ENCODE measurements around the gene TAS2R43.
"Not testable (repeated sequence)": the region's sequence is repeated elsewhere in the genome, so short reads cannot be mapped to it uniquely, and the experiment has no call there.

Gene TAS2R43, protein sequence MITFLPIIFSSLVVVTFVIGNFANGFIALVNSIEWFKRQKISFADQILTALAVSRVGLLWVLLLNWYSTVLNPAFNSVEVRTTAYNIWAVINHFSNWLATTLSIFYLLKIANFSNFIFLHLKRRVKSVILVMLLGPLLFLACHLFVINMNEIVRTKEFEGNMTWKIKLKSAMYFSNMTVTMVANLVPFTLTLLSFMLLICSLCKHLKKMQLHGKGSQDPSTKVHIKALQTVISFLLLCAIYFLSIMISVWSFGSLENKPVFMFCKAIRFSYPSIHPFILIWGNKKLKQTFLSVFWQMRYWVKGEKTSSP

DNA sequence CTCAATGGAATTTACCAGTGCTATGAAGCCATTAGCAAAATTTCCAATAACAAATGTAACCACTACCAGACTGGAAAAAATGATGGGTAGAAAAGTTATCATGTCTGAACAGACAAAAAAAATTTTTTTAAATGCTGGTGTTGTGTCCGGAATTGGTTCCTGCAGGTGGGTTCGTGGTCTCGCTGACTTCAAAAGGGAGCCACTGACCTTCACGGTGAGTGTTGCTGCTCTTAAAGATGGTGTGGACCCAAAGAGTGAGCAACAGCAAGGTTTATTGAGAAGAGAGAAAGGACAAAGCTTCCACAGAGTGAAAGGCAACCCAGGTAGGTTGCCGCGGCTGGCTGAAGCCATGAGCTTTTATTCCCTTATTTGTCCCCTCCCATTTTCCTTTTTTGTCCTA is at the start of gene TAS2R43:
TAS2R43 (minus strand) TSS at position 186 of the 400 bp plus-strand sequence; CDS start at position 102, 84 bp downstream.
- DNase-seq: no peak

DNA sequence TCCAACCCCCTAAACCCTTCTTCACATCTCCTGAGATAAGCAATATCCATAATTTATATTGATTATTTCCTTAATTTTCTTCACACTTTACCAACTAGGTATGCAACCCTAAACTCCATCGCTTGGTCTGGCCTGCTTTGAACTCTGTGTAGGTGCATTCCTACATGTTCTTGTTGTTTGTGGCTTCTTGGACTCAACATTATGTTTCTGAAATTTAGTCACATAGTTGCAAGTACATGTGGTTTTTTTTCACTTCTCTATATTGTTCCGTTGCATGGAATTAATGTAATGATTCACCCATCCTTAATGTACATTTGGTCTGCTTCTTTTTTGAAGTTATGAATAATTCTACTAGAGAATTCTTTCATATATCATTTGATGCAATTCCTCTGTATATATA is 44.0 kb upstream of the TAS2R43 start:
- no peak for DNase-seq

DNA sequence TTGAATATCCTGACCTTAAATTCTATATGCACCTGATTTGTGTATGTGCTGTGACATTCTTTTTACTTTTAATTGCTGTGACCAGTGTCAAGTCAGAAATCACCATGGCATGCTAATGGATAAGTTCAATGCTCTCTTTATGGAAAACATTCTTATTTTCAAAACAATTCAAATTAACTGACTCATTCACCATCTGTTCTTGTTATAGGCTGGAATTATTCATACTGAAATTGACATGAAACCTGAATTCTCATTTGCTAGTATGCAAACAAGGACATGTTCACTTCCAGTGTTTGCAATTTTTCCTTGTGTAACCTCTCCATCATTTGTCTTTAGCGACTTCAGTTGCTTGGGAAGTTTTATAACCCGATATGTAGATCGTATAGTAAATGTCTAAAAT is 42.2 kb upstream of the TAS2R43 start, which contains the start of gene TAS2R30:
TAS2R30 (minus strand) TSS at position 340 of the 400 bp plus-strand sequence. CDS start 400 bp downstream, outside the sequence.
- no peak for DNase-seq

DNA sequence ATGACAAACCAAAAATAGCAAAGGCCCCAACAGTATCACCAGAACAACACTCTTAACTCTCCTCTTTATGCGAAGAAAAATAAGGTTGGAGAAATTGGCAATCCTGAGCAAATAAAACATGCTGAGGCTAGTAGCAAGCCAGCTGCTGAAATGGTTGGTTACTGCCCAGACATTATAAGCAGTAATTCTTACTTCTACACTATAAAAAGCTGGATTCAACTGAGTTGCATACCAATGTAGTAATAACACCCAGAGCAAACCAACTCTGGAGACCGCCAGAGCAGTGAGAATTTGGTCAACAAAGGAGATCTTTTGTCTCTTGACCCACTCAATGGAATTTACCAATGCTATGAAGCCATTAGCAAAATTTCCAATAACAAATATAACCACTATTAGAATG is 41.7 kb upstream of the TAS2R43 start:
- DNase-seq: no peak

DNA sequence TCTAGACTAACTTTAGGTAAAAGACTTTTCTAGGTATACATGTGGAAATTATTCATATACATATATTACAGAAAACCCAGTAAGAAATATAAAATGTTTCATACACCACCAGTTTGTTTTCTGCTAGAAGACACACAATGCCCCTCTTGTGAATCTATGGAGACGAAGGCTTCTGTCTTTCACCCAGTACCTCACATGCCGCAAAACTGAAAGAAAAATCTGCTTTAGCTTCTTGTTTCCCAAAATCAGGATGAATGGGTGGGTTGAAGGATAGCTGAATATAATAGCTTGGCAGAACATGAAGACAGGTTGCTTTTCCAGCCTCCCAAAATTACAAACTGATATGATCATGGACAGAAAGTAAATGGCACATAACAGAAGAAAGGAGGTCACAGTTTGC is 41.0 kb upstream of the TAS2R43 start:
- no peak for DNase-seq

DNA sequence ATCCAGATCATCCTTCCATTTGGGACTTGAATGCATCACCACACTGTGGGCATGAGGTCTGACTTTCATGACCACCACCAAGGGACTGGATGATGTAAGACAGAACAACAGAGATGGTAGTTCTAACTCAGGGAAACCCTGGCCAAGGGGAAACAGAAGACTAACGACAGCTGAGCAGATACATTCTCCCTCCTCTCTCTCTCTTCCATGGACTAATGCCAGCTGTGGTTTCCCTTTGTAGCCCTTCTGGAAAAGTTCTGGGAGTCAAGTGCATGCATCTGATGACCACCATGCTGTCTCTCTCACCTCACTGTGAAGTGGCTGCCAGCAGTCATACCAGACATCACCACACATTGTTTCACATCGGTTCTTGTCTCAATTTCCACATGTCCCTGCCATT is 38.9 kb upstream of the TAS2R43 start:
- DNase-seq: no peak

DNA sequence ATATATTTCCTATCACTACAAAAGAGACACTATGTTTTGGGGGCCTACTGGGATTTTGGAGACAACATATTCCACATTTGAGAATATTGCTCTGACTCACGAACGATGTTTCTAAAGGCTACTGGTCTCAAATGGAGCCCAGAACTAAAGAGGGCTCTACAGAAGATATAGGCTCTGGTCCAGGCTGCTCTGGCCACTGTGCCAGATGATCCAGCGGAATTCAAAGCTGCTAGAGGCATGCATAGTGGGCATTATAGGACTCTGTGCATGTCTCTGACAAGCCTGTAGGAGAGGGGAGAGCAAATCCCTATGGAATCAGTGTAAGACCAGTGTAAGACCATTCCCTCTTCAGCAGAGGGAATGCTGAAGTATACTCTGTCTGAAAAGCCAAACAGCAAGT is 38.3 kb upstream of the TAS2R43 start:
- DNase-seq: no peak

DNA sequence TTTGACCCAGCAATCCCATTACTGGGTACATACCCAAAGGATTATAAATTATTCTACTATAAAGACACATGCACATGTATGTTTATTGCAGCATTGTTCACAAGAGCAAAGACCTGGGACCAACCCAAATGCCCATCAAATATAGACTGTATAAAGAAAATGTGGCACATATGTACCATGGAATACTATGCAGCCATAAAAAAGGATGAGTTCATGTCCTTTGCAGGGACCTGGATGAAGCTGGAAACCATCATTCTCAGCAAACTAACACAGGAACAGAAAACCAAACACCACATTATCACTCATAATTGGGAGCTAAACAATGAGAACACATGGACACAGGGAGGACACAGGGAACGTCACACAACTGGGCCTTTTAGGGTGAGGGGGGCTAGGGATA is 22.0 kb upstream of the TAS2R43 start:
- DNase-seq: not testable (repeated sequence)

DNA sequence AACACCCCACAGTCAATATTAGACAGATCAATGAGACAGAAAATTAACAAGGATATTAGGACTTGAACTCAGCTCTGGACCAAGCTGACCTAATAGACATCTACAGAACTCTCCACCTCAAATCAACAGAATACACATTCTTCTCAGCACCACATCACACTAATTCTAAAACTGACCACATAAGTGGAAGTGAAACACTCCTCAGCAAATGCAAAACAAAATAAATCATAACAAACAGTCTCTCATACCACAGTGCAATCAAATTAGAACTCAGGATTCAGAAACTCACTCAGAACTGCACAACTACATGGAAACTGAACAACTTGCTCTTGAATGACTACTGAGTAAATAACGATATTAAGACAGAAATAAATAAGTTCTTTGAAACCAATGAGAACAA is 19.1 kb upstream of the TAS2R43 start:
- DNase-seq: not testable (repeated sequence)

DNA sequence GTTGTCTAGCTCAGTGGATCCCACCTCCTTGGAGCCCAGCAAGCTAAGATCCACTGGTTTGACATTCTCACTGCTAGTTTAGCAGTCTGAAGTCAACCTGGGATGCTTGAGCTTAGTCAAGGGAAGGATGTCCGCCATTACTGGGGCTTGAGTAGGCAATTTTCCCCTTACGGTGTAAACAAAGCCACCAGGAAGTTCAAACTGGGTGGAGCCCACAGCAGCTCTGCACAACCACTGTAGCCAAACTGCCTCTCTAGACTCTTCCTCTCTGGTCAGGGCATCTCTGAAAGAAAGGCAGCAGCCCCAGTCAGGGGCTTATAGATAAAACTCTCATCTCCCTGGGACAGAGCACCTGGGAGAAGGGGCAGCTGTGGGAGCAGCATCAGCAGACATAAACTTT is 16.7 kb upstream of the TAS2R43 start:
- no peak for DNase-seq

DNA sequence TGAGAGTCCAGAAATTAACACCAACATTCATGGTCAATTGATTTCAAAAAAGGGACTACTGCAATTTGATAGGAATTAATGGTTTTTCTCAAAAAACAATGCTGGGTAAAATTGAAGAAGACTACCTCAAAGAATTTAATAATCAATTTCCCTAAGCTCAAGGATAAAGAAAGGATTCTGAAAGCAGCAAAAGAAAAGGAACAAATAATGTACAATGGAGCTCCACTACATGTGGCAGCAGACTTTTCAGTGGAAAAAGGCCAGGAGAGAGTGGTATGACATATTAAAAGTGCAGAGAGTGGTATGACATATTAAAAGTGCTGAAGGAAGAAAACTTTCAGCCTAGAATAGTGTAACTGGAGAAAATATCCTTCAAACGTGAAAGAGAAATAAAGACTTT is 15.6 kb upstream of the TAS2R43 start:
- DNase-seq: no peak

DNA sequence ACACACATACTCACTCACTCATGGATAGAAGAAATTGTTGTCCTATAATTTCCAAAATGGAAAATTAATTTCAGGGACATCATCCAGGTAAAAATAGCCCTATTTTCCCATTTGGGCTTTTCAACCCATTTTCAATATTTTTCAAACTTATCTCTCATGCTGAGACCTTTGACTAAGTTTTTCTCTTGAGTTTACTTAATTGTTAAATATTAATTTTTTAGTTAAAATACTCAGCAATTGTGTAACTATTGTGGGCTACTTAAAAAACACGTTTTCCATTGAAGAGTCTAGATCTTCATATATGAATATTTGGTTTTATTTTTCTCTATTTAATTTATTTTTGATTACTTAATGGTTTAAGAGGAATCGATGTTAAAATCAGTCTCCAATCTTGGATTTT is 14.2 kb upstream of the TAS2R43 start:
- DNase-seq: no peak

DNA sequence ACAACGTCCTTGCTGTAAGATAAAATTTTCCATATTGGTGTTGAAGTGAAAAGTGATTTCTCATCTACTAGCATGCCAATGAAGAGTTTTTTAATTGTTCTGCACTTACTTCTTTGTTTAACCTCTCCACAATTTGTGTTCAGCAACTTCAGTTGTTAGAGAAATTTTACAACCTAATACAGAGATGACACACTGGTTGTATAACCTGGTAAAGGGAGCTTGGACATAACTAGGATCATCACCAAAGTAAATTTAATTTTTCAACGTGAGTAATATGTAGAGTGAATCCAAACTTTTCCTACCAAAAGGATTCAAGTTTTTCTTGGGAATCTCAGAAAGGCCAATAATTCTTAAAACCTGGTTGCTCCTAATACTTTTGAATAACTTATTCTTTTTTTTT is 13.4 kb upstream of the TAS2R43 start:
- no peak for DNase-seq

DNA sequence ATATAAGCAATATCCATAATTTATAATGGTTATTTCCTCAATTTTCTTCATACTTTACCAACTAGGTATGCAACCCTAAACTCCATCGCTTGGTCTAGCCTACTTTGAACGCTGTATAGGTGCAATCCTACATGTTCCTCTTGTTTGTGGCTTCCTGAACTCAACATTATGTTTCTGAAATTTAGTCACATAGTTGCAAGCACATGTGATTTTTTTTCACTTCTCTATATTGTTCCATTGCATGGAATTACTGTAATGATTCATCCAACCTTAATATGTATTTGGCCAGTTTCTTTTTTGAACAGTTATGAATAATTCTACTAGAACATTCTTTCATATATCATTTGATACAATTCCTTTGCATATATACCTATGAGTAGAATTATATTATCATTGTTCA is 2.8 kb upstream of the TAS2R43 start:
- DNase-seq: not testable (repeated sequence)

DNA sequence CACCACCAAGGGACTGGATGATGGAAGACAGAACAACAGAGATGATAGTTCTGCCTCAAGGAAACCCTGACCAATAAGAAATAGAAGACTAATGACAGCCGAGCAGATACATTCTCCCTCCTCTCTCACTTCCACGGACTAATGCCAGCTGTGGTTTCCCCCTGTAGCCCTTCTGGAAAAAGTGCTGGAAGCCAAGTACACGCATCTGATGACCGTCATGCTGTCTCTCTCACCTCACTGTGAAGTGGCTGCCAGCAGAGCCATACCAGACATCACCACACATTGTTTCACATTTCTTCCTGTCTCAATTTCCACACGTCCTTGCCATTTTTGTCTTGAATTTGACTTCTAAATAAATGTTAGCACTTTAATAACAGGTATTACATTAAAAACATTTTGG is 2.9 kb downstream of the TAS2R43 start:
- no peak for DNase-seq

DNA sequence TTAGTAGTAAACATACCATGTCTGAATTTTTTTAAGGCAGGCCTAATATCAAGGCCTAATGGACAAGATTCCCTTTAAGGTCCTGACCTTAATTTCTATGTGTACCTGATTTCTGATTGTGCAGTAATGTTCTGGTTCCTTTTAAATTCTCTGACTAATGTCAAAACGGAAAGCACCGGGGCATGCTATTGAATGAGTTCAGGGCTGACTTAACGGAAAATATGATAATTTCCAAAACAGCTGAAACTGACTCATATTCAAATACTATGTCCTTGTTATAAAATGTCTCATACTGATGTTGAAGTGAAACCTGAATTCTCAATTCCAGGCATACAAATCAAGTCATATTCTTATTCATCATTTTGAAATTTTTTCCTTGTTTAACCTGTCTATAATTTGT is 6.7 kb downstream of the TAS2R43 start:
- no peak for DNase-seq

DNA sequence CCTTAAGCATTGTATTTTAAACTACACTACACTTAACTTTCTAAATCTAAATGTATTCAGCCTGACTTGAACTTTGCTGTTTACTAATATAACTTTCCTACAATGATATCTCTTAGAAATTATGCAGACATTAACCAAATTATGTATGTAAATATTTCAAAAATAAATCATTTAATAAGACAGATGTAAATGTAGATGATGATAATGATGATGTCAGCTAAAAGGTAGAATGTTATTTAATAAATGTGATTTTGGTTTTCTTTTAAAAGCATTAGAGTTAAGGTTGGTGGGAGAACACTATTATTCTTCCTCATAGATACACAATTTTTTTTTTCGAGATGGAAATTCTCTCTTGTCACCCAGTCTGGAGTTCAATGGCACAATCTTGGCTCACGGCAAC is 10.1 kb downstream of the TAS2R43 start:
- no peak for DNase-seq

DNA sequence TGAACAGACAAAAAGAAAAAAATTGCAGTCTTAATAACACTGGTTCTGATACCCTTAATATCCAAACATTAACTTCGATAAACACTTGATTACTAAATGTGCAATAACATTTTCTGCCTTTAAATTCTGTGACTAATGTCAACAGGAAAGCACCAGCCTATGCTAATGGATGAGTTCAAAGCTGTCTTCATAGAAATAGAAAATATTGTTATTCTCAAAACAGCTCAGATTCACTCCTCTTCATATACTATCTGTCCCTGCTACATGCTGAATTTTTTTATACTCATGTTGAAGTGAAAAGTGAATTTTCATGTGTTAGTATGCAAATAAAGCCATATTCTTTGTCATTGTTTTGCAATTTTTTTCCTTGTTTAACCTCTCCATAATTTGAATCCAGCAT is 13.9 kb downstream of the TAS2R43 start:
- DNase-seq: no peak

DNA sequence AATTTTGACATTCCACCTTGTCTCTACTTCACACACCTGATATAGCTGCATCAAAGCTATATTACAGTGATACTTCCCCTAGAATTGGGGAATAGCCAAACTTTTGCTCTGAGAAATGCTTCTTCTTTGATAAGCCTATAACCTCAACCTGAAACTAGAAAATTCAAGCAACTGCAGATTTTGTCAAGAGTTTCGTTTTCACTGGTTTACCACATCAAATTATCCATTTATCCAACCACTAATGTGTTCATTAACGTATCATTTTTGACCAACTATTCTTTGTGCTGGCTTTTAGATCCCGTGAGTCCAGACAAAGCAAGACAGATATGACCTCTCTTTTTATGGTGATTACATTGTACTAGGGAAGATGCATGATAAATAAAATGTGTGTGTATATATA is 16.5 kb downstream of the TAS2R43 start:
- DNase-seq: no peak

DNA sequence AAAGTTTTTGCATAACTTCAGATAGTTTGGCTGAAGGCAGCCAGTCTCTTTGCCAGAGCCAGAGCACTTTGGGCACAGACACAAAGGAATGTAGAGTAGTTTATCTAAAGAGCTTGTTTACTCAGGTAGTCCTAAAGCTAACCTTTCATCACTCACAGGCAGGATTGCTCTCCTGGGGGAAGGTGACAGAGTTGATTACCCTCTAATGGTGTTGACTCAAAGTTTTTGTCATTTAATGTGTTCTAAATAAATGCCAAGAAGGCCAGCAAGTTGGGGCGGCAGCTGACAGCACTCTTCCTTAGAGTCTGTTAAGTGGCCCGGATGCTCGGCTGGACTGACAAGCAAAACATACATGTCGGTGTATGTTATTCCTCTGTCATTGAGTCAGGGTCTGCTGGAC is 20.7 kb downstream of the TAS2R43 start:
- no peak for DNase-seq

DNA sequence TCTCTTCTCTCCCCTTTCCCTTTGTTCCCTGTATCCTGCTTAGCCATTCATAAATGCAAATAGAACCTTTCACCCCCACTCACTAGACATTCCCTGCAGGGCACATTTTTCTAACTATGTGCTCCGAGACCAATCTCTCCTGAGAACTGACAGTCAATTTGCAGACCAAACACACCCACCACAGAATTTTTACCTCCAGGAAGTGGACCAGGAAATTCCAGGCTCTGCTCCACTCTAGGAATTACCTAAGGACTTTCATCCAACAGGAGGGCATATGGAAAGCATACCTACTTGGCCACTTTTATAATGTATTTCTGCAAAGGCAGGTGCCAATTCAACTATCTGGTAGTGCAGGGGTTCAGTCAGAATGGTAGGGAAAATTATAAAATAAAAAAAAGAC is 21.1 kb downstream of the TAS2R43 start:
- DNase-seq: no peak

DNA sequence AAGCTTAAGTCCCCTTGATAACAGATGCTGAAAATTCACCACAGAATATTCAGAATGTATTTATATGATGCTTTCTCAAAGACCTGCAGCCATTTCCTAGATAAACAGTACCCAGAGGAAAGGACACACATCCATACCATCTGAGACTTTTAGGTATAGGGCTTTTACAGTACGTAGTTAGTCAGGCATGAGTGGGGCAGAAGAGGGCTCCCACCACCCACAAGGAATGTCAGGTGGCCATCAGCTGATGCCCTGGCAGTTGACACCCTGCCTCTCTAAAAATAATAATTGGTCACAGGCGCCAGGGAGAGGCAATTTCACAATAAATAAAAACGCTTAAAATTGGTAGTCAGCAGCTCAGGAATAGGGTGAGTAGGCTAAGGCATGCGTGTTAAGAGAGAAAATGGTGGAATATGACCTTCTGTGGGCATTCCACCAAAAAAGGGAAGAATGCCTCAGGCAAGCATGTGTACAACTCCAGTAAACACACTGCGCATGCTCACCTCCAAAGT is 22.2 kb downstream of the TAS2R43 start:
- no peak for DNase-seq

DNA sequence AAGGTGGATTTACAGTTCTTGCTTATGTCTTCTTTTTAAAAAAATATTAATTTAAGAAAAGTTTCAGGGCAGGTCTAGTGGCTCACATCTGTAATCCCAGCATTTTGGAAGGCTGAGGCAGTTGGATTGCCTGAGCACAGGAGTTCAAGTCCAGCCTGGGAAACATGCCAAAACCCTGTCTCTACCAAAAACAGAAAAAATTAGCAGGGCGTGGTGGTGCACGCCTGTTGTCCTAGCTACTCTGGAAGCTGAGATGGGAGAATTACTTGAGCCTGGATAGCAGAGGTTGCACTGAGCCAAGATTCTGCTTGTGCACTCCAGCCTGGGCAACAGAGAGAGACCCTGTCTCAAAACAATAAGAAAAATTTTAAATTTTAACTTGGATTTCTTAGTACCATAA is 24.6 kb downstream of the TAS2R43 start:
- no peak for DNase-seq

DNA sequence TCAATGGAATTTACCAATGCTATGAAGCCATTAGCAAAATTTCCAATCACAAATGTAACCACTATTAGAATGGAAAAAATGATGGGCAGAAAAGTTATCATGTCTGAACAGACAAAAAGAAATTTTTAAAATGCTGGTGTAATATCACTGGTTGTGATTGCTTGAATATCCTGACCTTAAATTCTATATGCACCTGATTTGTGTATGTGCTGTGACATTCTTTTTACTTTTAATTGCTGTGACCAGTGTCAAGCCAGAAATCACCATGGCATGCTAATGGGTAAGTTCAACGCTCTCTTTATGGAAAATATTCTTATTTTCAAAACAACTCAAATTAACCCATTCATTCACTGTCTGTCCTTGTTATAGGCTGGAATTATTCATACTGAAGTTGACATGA is 29.9 kb downstream of the TAS2R43 start, which contains the start of gene TAS2R46:
TAS2R46 (minus strand) TSS at position 101 of the 400 bp plus-strand sequence; CDS start at position 101, 0 bp downstream.
- not testable (repeated sequence) for DNase-seq

DNA sequence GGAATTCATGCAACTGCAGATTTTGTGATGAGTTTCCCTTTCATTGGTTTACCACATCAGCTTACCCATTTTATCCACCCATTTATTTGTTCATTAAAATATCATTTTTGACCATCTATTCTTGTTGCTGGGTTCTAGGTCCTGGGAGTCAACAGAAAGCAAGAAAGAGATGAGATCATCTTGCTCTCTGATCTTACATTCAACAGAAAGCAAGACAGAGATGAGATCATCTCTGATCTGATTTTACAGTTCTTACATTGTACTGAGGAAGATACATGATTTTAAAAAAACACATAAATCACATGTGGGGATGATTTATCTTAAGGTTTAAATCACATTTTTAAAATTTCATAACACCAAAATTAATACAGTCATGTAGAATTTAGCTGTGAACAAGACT is 32.3 kb downstream of the TAS2R43 start:
- no peak for DNase-seq
